SK-N-SH (cell line): ENCODE measurements around the gene RAP1B. TPM values are rescaled to one million over a fixed set of nuclear protein-coding genes. Genes with fewer than 3 reads are reported as not detected.
A peak's percentile ranks its signal among the peaks of the same experiment; 100 is the strongest.

Experiments
- CTCF ChIA-PET: fragments of 300-600, 350-600 bp; formaldehyde crosslinking; extraction: SDS; loops from one replicate; lab custom pipeline; 2021; lab: Yijun Ruan, JAX
- POLR2A ChIA-PET: fragments of 350-600 bp; sonication (Branson Sonifier 250); formaldehyde crosslinking; extraction: SDS; loops from one replicate; lab custom pipeline; 2020; ENCODE audit warnings: antibody characterized with exemption, inconsistent platforms; lab: Yijun Ruan, JAX
- DNase-seq: peaks from one replicate; pipeline ENCODE4 v3.0.0; 2012
- H2AFZ ChIP-seq: fragments of 200-600 bp; sonication (generic); 2 replicates; pipeline ENCODE4 v1.8.1; 2016; ENCODE audit warnings: antibody characterized with exemption, mild to moderate bottlenecking, low read depth
- H3F3A ChIP-seq: fragments of 200-600 bp; sonication (generic); replicated peaks from 2 replicates; pipeline ENCODE3; 2016; ENCODE audit warnings: antibody characterized with exemption, mild to moderate bottlenecking; ENCODE audit not compliant: insufficient read depth
- H3K27ac ChIP-seq, 2 experiments: fragments of 200-500 bp in 1 of 2; fragments of 200-600 bp in 1 of 2; sonication (Bioruptor generic) in 1 of 2; sonication (generic), shearing (Covaris generic) in 1 of 2; 2 replicates each; pipeline versions ENCODE4 v1.5.1 to v1.6.1; 2014 to 2016; ENCODE audit warnings: low read depth in 2 of 2, inconsistent platforms in 1 of 2, low read length in 1 of 2, mild to moderate bottlenecking in 1 of 2, mixed read lengths in 1 of 2
- H3K27me3 ChIP-seq: fragments of 200-600 bp; sonication (generic), shearing (Covaris generic); 2 replicates; pipeline ENCODE4 v1.6.1; 2016; ENCODE audit warnings: mixed run types; ENCODE audit not compliant: insufficient read depth
- H3K36me3 ChIP-seq, 2 experiments: fragments of 200-500 bp in 1 of 2; fragments of 200-600 bp in 1 of 2; sonication (Bioruptor generic) in 1 of 2; sonication (generic) in 1 of 2; replicated peaks in 1 of 2; 2 replicates each; pipeline versions ENCODE3 to v1.5.1; 2014 to 2016; ENCODE audit warnings: low read length in 1 of 2, mild to moderate bottlenecking in 1 of 2; ENCODE audit not compliant: insufficient read depth in 2 of 2, control insufficient read depth in 1 of 2
- H3K4me1 ChIP-seq, 2 experiments: fragments of 200-500 bp in 1 of 2; fragments of 200-600 bp in 1 of 2; sonication (Bioruptor generic) in 1 of 2; sonication (generic), shearing (Covaris generic) in 1 of 2; 2 replicates each; pipeline versions ENCODE4 v1.5.1 to v1.6.1; 2014 to 2016; ENCODE audit warnings: low read depth in 1 of 2, low read length in 1 of 2, mixed run types in 1 of 2; ENCODE audit not compliant: insufficient read depth in 2 of 2, control insufficient read depth in 1 of 2
- H3K4me2 ChIP-seq: fragments of 200-600 bp; sonication (generic), shearing (Covaris generic); 2 replicates; pipeline ENCODE4 v1.6.1; 2017; ENCODE audit warnings: mixed run types
- H3K4me3 ChIP-seq, 2 experiments: fragments of 200-500 bp in 1 of 2; fragments of 200-600 bp in 1 of 2; sonication (Bioruptor generic) in 1 of 2; sonication (generic), shearing (Covaris generic) in 1 of 2; 2 replicates each; pipeline versions ENCODE4 v1.5.1 to v1.8.1; 2014 to 2016; ENCODE audit warnings: low read depth in 2 of 2, inconsistent platforms in 1 of 2, low read length in 1 of 2, mild to moderate bottlenecking in 1 of 2, mixed read lengths in 1 of 2, moderate library complexity in 1 of 2
- H3K79me2 ChIP-seq: fragments of 200-600 bp; sonication (generic); 2 replicates; pipeline ENCODE4 v1.8.1; 2017; ENCODE audit warnings: mild to moderate bottlenecking; ENCODE audit not compliant: insufficient read depth
- H3K9ac ChIP-seq: fragments of 200-600 bp; sonication (generic); 2 replicates; pipeline ENCODE4 v1.6.1; 2017; ENCODE audit warnings: mixed run types
- H3K9me2 ChIP-seq: fragments of 200-600 bp; sonication (generic); 2 replicates; pipeline ENCODE4 v1.6.1; 2017; ENCODE audit warnings: mixed run types
- H3K9me3 ChIP-seq: fragments of 200-600 bp; sonication (generic); 2 replicates; pipeline ENCODE4 v1.6.1; 2017; ENCODE audit warnings: mixed run types, mild to moderate bottlenecking, moderate library complexity
- H4K20me1 ChIP-seq: fragments of 200-600 bp; sonication (generic); 2 replicates; pipeline ENCODE4 v1.6.1; 2017; ENCODE audit warnings: mild to moderate bottlenecking, mixed run types; ENCODE audit not compliant: insufficient read depth
- CTCF ChIP-seq: fragments of 200-600 bp; sonication (generic); IDR thresholded peaks from 2 replicates; pipeline ENCODE4 v1.6.1; 2017; ENCODE audit warnings: antibody characterized with exemption, mild to moderate bottlenecking, moderate library complexity
- EP300 ChIP-seq, 2 experiments: IDR thresholded peaks; 2 replicates each; pipeline versions ENCODE4 v1.4.0 to v1.6.1; 2012; ENCODE audit warnings: borderline replicate concordance in 1 of 2, low read depth in 1 of 2, low read length in 1 of 2
- FOSL2 ChIP-seq: IDR thresholded peaks from 2 replicates; pipeline ENCODE4 v1.4.0; 2012; ENCODE audit warnings: low read depth, mild to moderate bottlenecking, moderate library complexity, borderline replicate concordance
- FOXJ3 ChIP-seq: sonication (generic); formaldehyde crosslinking; IDR thresholded peaks from 2 replicates; pipeline ENCODE4 v1.5.1; 2020; ENCODE audit warnings: mild to moderate bottlenecking, missing genetic modification reagents
- GATA2 ChIP-seq: sonication (generic); formaldehyde crosslinking; IDR thresholded peaks from 2 replicates; pipeline ENCODE4 v1.5.0; 2020; ENCODE audit warnings: mild to moderate bottlenecking, missing genetic modification reagents
- NRF1 ChIP-seq: IDR thresholded peaks from 2 replicates; pipeline ENCODE4 v1.6.1; 2012; ENCODE audit warnings: low read depth, mild to moderate bottlenecking, low read length
- USF1 ChIP-seq: IDR thresholded peaks from 2 replicates; pipeline ENCODE4 v1.4.0; 2012; ENCODE audit warnings: low read depth, borderline replicate concordance
- WGBS: methylation state at CpG from one replicate; pipeline ENCODE4 v1.1.6; 2017; ENCODE audit warnings: low lambda C conversion rate; 5-methylcytosine and 5-hydroxymethylcytosine counted together
- polyA plus RNA-seq, 3 experiments: library from polyadenylated mRNA; depleted of rRNA; stranded (reverse); fragments of >200 nt; gene quantifications; 2 replicates each; pipeline ENCODE4 v1.2.3, GENCODE V29; 2012
- TF ChIP-seq, protein P1 (sequence below): IDR thresholded peaks from 2 replicates; pipeline ENCODE4 v1.6.1; 2012; ENCODE audit warnings: mild to moderate bottlenecking, low read depth, low read length, moderate library complexity

The RAP1B gene
- polyA plus RNA-seq, 1 of the 3 experiments (the other 2 are of a cell fraction) = 128 TPM

- TF ChIP-seq, protein P1, sequence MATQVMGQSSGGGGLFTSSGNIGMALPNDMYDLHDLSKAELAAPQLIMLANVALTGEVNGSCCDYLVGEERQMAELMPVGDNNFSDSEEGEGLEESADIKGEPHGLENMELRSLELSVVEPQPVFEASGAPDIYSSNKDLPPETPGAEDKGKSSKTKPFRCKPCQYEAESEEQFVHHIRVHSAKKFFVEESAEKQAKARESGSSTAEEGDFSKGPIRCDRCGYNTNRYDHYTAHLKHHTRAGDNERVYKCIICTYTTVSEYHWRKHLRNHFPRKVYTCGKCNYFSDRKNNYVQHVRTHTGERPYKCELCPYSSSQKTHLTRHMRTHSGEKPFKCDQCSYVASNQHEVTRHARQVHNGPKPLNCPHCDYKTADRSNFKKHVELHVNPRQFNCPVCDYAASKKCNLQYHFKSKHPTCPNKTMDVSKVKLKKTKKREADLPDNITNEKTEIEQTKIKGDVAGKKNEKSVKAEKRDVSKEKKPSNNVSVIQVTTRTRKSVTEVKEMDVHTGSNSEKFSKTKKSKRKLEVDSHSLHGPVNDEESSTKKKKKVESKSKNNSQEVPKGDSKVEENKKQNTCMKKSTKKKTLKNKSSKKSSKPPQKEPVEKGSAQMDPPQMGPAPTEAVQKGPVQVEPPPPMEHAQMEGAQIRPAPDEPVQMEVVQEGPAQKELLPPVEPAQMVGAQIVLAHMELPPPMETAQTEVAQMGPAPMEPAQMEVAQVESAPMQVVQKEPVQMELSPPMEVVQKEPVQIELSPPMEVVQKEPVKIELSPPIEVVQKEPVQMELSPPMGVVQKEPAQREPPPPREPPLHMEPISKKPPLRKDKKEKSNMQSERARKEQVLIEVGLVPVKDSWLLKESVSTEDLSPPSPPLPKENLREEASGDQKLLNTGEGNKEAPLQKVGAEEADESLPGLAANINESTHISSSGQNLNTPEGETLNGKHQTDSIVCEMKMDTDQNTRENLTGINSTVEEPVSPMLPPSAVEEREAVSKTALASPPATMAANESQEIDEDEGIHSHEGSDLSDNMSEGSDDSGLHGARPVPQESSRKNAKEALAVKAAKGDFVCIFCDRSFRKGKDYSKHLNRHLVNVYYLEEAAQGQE = no peak
- TF ChIP-seq NRF1 = no peak
- TF ChIP-seq CTCF = no peak
- no peak for TF ChIP-seq USF1
- TF ChIP-seq EP300 (IDR thresholded peaks at IDR 0.05; ENCODE audit: borderline replicate concordance in 1 of 2, low read depth in 1 of 2, low read length in 1 of 2) = no peak
- no peak for TF ChIP-seq FOSL2
Observed at GRCh38 chr12:68613209-68613904, 2.7 kb downstream of the RAP1B start (continued).

- Histone ChIP-seq H3K9ac (0 out of 2 replicates have a peak overlapping the region, but pooled peaks have one; percentile 13), H3K4me1 (peaks cover 8 to 17% of the 10 kb centered on the region in 2 experiments; a peak in 3 of 4 replicates)
Observed at GRCh38 chr12:68614105-68614679, 3.5 kb downstream of the RAP1B start.

More at GRCh38 chr12:68614105-68614679, 3.5 kb downstream of the RAP1B start:
- peak overlapping the region; percentile 74 for H3K4me2 ChIP-seq
- DNase-seq = no peak
- peaks cover 3 to 5% of the 10 kb centered on the region in 2 experiments for H3K36me3 ChIP-seq
- H3K27me3 ChIP-seq = no peaks in the 10 kb centered on the region
- WGBS = 72% methylated on average over 5 of the region's 5 CpGs
- H3K9me2 ChIP-seq = no peaks in the 10 kb centered on the region
- no peak overlapping the region for H2AFZ ChIP-seq
- no peak overlapping the region; a peak in 1 of 4 replicates for H3K4me3 ChIP-seq
- H3K27ac ChIP-seq = 0 out of 4 replicates have a peak overlapping the region, but pooled peaks of 1 of the 2 experiments have one; percentile 17
- TF ChIP-seq GATA2 = no peak
- TF ChIP-seq NRF1 = no peak
- no peak for TF ChIP-seq CTCF
- no peak for TF ChIP-seq FOXJ3
- H3F3A ChIP-seq = peaks cover 36% of the 10 kb centered on the region
- CTCF ChIA-PET = interaction anchor here (0.6 to 1.0 kb wide), 3 partner anchors 9 to 1159 kb away, joined by 3 read pairs; no protein-coding TSS in a partner anchor
- peaks cover 75% of the 10 kb centered on the region for H4K20me1 ChIP-seq
- POLR2A ChIA-PET = no interaction called here
- H3K9me3 ChIP-seq = no peaks in the 10 kb centered on the region
- peaks cover 80% of the 10 kb centered on the region for H3K79me2 ChIP-seq
